Measurements from ENCODE around the gene CHI3L1.

- TF ChIP-seq CTCF (IDR thresholded peaks at IDR 0.05; ENCODE audit: poor library complexity): no peak
- no peak for TF ChIP-seq EZH2 (IDR thresholded peaks at IDR 0.05; ENCODE audit: borderline replicate concordance)
These were observed 54.8 kb downstream of the CHI3L1 start for GRCh38 chr1:203131548-203132200.
